Measurements from ENCODE around the gene SUN2. TPM values are rescaled to one million over a fixed set of nuclear protein-coding genes. Genes with fewer than 3 reads are reported as not detected.

The SUN2 gene
- total and polyA plus RNA-seq, 10 of the 15 experiments (the other 5 are each of a cell fraction or from before 2014, with no cell fraction given): 0.18 to 107 (median 35.9) TPM

GRCh38 chr22:38734421-38735100, 21.2 kb downstream of the SUN2 start:
- ChIA-PET POLR2A (interaction anchor here (0.6 kb wide), 1 partner anchor 513 kb away, joined by 3 read pairs; no protein-coding TSS in a partner anchor), SMC1A (ENCODE audit: uncharacterized antibody, unreplicated experiment) (interaction anchor here (1.3 kb wide), 1 partner anchor 16 kb away, joined by 5 read pairs; no protein-coding TSS in a partner anchor), CTCF (interaction anchor here (1.0 to 3.7 kb wide), 9 partner anchors 10 to 682 kb away, joined by 3 to 26 read pairs (median 5); no protein-coding TSS in a partner anchor), RAD21 (ENCODE audit: unreplicated experiment) (interaction anchor here (0.8 to 1.8 kb wide), 3 partner anchors 31 to 269 kb away, joined by 3 to 4 read pairs (median 3); no protein-coding TSS in a partner anchor)
- Histone ChIP-seq H3K4me3 (no peak overlapping the region), H4K20me1 (ENCODE audit: control insufficient read depth, insufficient read depth) (peaks cover 2% of the 10 kb centered on the region; the same call in 1 of the 2 replicates), H3K9me3 (replicated peaks; ENCODE audit: control insufficient read depth, insufficient read depth, low read length) (no peaks in the 10 kb centered on the region), H3K4me2 (ENCODE audit: control insufficient read depth, insufficient read depth) (no peak overlapping the region), H3K36me3 (ENCODE audit: control insufficient read depth in 2 of 2, insufficient read depth in 2 of 2, low read length in 1 of 2) (peaks cover 32 to 65% of the 10 kb centered on the region in 2 experiments), H3K79me2 (ENCODE audit: control insufficient read depth, insufficient read depth, low read length) (no peaks in the 10 kb centered on the region), H3K4me1 (ENCODE audit: control insufficient read depth, insufficient read depth, low read length) (no peaks in the 10 kb centered on the region), H3K27me3 (replicated peaks in 1 of 2; ENCODE audit: control insufficient read depth in 2 of 2, insufficient read depth in 2 of 2, low read length in 1 of 2) (no peaks in the 10 kb centered on the region), H3K27ac (ENCODE audit: control insufficient read depth, insufficient read depth) (no peak overlapping the region), H2AFZ (ENCODE audit: control insufficient read depth, low read depth, low read length) (no peak overlapping the region), H3K9ac (ENCODE audit: control insufficient read depth, insufficient read depth, low read length) (no peak overlapping the region)
- FAIRE-seq (no peak), DNase-seq (ENCODE audit: low read depth, low spot score) (no peak), ATAC-seq (peak; percentile 7; the same call in 2 of the 3 replicates)
- in situ Hi-C loops (cut with MboI) (no loop called here), intact Hi-C loops (cut with micrococcal nuclease; ENCODE audit: unreplicated experiment) (no loop called here)
- 73% methylated on average over 13 of the region's 13 CpGs for WGBS (ENCODE audit: insufficient coverage, insufficient replicate concordance, low lambda C conversion rate, missing lambda C conversion rate)
- TF ChIP-seq POLR2AphosphoS5 (IDR thresholded peaks at IDR 0.05; ENCODE audit: low read length) (peak; percentile 19; the same call in 1 of the 2 replicates), BCL3 (IDR thresholded peaks at IDR 0.05; ENCODE audit: borderline replicate concordance, insufficient read depth, low read depth, low read length, poor library complexity, severe bottlenecking) (peak; percentile 17), GABPA (IDR thresholded peaks at IDR 0.05; ENCODE audit: low read depth) (no peak), POLR2A (IDR thresholded peaks at IDR 0.05; ENCODE audit: low read depth, low read length) (peak; percentile 34; the same call in 1 of the 2 replicates)
- BruUV-seq (replicated peaks): TSS peak; percentile 60

Data from GM12878 (cell line).